ENCODE results near the gene SLC25A13. TPM values are rescaled to one million over a fixed set of nuclear protein-coding genes. Genes with fewer than 3 reads are reported as not detected.

The SLC25A13 gene
- total and polyA plus RNA-seq, 2 of the 8 experiments (the other 6 are each of a cell fraction or from before 2014, with no cell fraction given): 30.8 to 85.4 TPM

GRCh38 chr7:96178581-96178980 is 143.3 kb downstream of the SLC25A13 start:
- CTCF ChIA-PET (ENCODE audit: partially characterized antibody): interaction anchor here (0.7 to 1.6 kb wide), 8 partner anchors 9 to 844 kb away, joined by 3 to 5 read pairs (median 3); no protein-coding TSS in a partner anchor
- Histone ChIP-seq H3K36me3 (ENCODE audit: control insufficient read depth in 2 of 4, insufficient read depth in 4 of 4, low read length in 3 of 4) (peaks cover 0 to 5% (median 2%) of the 10 kb centered on the region in 4 experiments; a peak in 4 of 8 replicates), H2BK20ac (ENCODE audit: low read length) (no peak overlapping the region)

More at GRCh38 chr7:96178581-96178980, 143.3 kb downstream of the SLC25A13 start:
- Histone ChIP-seq H3K23me2 (ENCODE audit: low read depth, low read length) (no peaks in the 10 kb centered on the region), H4K20me1 (replicated peaks in 1 of 2; ENCODE audit: control insufficient read depth in 1 of 2, insufficient read depth in 2 of 2, low read length in 2 of 2) (peaks cover 0 to 9% of the 10 kb centered on the region in 2 experiments), H3K9me3 (ENCODE audit: insufficient read depth in 2 of 2, low read depth in 1 of 2, low read length in 1 of 2) (no peaks in the 10 kb centered on the region), H3K9ac (replicated peaks in 1 of 4; ENCODE audit: extremely low read depth in 1 of 4, low read depth in 3 of 4, low read length in 3 of 4) (no peak overlapping the region), H2BK5ac (ENCODE audit: low read depth, low read length) (no peak overlapping the region), H3K4ac (replicated peaks; ENCODE audit: insufficient read length, low read depth, low read length) (no peak overlapping the region), H3K79me2 (ENCODE audit: control insufficient read depth in 1 of 2, insufficient read depth in 2 of 2, low read length in 2 of 2) (no peaks in the 10 kb centered on the region), H4K5ac (ENCODE audit: insufficient read length, low read depth, low read length) (no peak overlapping the region), H3K27me3 (replicated peaks in 1 of 4; ENCODE audit: control insufficient read depth in 3 of 4, extremely low read depth in 1 of 4, insufficient read depth in 3 of 4, low read length in 3 of 4) (no peaks in the 10 kb centered on the region), H3K4me1 (replicated peaks in 1 of 4; ENCODE audit: control insufficient read depth in 3 of 4, insufficient read depth in 4 of 4, low read length in 3 of 4) (peaks cover 0 to 9% (median 7%) of the 10 kb centered on the region in 4 experiments; a peak in 3 of 7 replicates), H2AFZ (ENCODE audit: low read length) (no peak overlapping the region), H2BK12ac (ENCODE audit: low read depth, low read length) (no peak overlapping the region), H4K8ac (ENCODE audit: extremely low read depth, insufficient read depth, low read length) (no peak overlapping the region), H3K14ac (ENCODE audit: insufficient read length) (no peak overlapping the region), H3K79me1 (ENCODE audit: low read depth, low read length) (no peaks in the 10 kb centered on the region), H3K18ac (ENCODE audit: extremely low read depth, low read length) (no peak overlapping the region), H3K56ac (replicated peaks; ENCODE audit: insufficient read length, low read depth, low read length) (no peak overlapping the region), H3K4me3 (ENCODE audit: extremely low read depth in 1 of 4, insufficient read depth in 2 of 4, low read depth in 3 of 4, low read length in 4 of 4) (no peak overlapping the region), H2BK120ac (replicated peaks; ENCODE audit: low read depth, low read length) (no peak overlapping the region), H2AK5ac (ENCODE audit: low read depth, low read length) (no peak overlapping the region), H3K27ac (ENCODE audit: low read depth, low read length) (no peak overlapping the region), H3K4me2 (ENCODE audit: insufficient read depth in 1 of 2, low read depth in 2 of 2, low read length in 2 of 2) (no peak overlapping the region), H2BK15ac (ENCODE audit: low read length) (no peak overlapping the region), H3K23ac (ENCODE audit: insufficient read length) (no peak overlapping the region), H4K91ac (replicated peaks; ENCODE audit: insufficient read length, low read length) (no peak overlapping the region)
- WGBS, 2 experiments (ENCODE audit: extremely low coverage in 1 of 2, insufficient coverage in 1 of 2, insufficient read length in 1 of 2, insufficient replicate concordance in 2 of 2, low coverage in 1 of 2, low lambda C conversion rate in 2 of 2, missing lambda C conversion rate in 1 of 2): 85% methylated on average over 2 of the region's 2 CpGs; no CpG with 5 or more reads in 1 of the 2 experiments
- POLR2A ChIA-PET (ENCODE audit: partially characterized antibody): interaction anchor here (1.3 to 1.4 kb wide), 2 partner anchors 9 to 34 kb away, joined by 3 to 4 read pairs; no protein-coding TSS in a partner anchor
- DNase-seq (ENCODE audit: low read depth in 1 of 2, low spot score in 2 of 2): no peak
- TF ChIP-seq FOSL1 (IDR thresholded peaks at IDR 0.05; ENCODE audit: insufficient read depth, low read depth, low read length) (no peak), ATF3 (IDR thresholded peaks at IDR 0.05; ENCODE audit: insufficient read depth, low read depth, low read length) (no peak), SAP30 (IDR thresholded peaks at IDR 0.05; ENCODE audit: insufficient read depth, insufficient replicate concordance, low read length) (no peak), TAF1 (IDR thresholded peaks at IDR 0.05; ENCODE audit: low read depth, low read length) (no peak), NANOG (IDR thresholded peaks at IDR 0.05; ENCODE audit: insufficient read depth, low read depth, low read length, poor library complexity, severe bottlenecking) (no peak), MAFK (IDR thresholded peaks at IDR 0.05; ENCODE audit: low read depth, low read length) (no peak), SIN3A (conservative IDR thresholded peaks at IDR 0.05 in 1 of 2, IDR thresholded peaks at IDR 0.05 in 1 of 2; ENCODE audit: low read depth in 1 of 2, low read length in 2 of 2) (no peak)
- no peak for FAIRE-seq

Data from H1 (cell line).